SK-N-SH (cell line): ENCODE measurements around the gene SLC35A5.

Source experiments
- EZH2phosphoT487 ChIP-seq: fragments of 200-600 bp; sonication (generic); IDR thresholded peaks from 2 replicates; pipeline ENCODE4 v1.6.1; 2017; ENCODE audit warnings: low read depth, mixed run types, mild to moderate bottlenecking, antibody characterized with exemption, moderate library complexity, borderline replicate concordance
- FOXJ3 ChIP-seq: sonication (generic); formaldehyde crosslinking; IDR thresholded peaks from 2 replicates; pipeline ENCODE4 v1.5.1; 2020; ENCODE audit warnings: mild to moderate bottlenecking, missing genetic modification reagents
- GATA2 ChIP-seq: sonication (generic); formaldehyde crosslinking; IDR thresholded peaks from 2 replicates; pipeline ENCODE4 v1.5.0; 2020; ENCODE audit warnings: mild to moderate bottlenecking, missing genetic modification reagents
- POLR2AphosphoS5 ChIP-seq: IDR thresholded peaks from 2 replicates; pipeline ENCODE4 v1.6.1; 2012; ENCODE audit warnings: low read depth, low read length
- TF ChIP-seq, protein P1 (sequence below): fragments of 200-600 bp; sonication (generic); IDR thresholded peaks from 2 replicates; pipeline ENCODE4 v1.6.1; 2017; ENCODE audit warnings: antibody characterized with exemption, mild to moderate bottlenecking, moderate library complexity
- TF ChIP-seq, protein P2 (sequence below): IDR thresholded peaks from 2 replicates; pipeline ENCODE4 v1.4.0; 2012; ENCODE audit warnings: low read depth, borderline replicate concordance
- TF ChIP-seq, protein P3 (sequence below): IDR thresholded peaks from 2 replicates; pipeline ENCODE4 v1.4.0; 2012; ENCODE audit warnings: low read depth

DNA sequence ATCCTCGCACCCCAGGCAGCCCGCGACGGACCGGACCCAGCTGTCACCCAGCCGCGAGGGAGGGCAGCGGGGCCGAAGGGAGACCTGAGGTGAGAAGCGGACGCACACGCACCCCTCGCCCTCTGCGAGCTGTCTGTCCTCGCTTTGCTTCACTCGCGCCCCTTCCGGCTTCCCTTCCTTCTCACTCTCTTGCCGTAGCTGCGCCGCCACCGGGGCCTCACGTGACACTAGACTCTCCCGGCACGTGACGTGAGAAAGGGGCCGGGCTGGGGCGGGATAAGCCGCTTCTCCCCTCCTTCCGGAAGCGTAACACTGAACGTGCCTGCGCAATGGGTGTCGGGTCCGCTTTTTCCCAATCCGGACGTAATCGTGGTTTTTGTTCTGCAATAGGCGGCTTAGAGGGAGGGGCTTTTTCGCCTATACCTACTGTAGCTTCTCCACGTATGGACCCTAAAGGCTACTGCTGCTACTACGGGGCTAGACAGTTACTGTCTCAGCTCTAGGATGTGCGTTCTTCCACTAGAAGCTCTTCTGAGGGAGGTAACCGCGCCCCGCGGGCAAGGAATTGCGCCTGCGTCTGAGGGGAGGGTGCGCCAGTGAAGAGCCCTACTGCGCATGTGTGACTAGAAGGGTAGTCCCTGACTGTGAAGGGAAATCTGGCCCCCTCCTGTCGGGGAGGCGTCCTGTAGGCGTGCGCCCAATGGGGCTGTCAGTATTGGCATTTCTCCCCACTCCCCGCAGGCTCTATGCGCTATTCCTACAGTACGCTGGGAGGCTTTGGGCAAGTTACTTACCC, at the start of gene SLC35A5, which contains the start of gene ATG3:
- TF ChIP-seq, protein P1, sequence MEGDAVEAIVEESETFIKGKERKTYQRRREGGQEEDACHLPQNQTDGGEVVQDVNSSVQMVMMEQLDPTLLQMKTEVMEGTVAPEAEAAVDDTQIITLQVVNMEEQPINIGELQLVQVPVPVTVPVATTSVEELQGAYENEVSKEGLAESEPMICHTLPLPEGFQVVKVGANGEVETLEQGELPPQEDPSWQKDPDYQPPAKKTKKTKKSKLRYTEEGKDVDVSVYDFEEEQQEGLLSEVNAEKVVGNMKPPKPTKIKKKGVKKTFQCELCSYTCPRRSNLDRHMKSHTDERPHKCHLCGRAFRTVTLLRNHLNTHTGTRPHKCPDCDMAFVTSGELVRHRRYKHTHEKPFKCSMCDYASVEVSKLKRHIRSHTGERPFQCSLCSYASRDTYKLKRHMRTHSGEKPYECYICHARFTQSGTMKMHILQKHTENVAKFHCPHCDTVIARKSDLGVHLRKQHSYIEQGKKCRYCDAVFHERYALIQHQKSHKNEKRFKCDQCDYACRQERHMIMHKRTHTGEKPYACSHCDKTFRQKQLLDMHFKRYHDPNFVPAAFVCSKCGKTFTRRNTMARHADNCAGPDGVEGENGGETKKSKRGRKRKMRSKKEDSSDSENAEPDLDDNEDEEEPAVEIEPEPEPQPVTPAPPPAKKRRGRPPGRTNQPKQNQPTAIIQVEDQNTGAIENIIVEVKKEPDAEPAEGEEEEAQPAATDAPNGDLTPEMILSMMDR, result no peak
- peak; percentile 92 for TF ChIP-seq POLR2AphosphoS5
- TF ChIP-seq EZH2phosphoT487, result no peak
- TF ChIP-seq, protein P2, sequence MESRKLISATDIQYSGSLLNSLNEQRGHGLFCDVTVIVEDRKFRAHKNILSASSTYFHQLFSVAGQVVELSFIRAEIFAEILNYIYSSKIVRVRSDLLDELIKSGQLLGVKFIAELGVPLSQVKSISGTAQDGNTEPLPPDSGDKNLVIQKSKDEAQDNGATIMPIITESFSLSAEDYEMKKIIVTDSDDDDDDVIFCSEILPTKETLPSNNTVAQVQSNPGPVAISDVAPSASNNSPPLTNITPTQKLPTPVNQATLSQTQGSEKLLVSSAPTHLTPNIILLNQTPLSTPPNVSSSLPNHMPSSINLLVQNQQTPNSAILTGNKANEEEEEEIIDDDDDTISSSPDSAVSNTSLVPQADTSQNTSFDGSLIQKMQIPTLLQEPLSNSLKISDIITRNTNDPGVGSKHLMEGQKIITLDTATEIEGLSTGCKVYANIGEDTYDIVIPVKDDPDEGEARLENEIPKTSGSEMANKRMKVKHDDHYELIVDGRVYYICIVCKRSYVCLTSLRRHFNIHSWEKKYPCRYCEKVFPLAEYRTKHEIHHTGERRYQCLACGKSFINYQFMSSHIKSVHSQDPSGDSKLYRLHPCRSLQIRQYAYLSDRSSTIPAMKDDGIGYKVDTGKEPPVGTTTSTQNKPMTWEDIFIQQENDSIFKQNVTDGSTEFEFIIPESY, result peak; percentile 77; the same call in 1 of the 2 replicates
- no peak for TF ChIP-seq GATA2 (CRISPR knock-in tag)
- no peak for TF ChIP-seq FOXJ3 (CRISPR knock-in tag)
- TF ChIP-seq, protein P3, sequence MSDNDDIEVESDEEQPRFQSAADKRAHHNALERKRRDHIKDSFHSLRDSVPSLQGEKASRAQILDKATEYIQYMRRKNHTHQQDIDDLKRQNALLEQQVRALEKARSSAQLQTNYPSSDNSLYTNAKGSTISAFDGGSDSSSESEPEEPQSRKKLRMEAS, result peak; percentile 88
